Peyer's patch (tissue), 4 donors: ENCODE results near the gene FAM117A.

ENCODE experiments used
- CTCF ChIP-seq, 6 experiments: fragments of 450-650 bp in 4 of 6; fragments of 200-600 bp in 2 of 6; sonication (generic) in 1 of 6; IDR thresholded peaks; one replicate each; pipeline ENCODE4 v1.5.1; 2017 to 2019; ENCODE audit warnings: antibody characterized with exemption in 6 of 6, mild to moderate bottlenecking in 3 of 6, moderate library complexity in 1 of 6
- POLR2A ChIP-seq, 2 donors: fragments of 450-650 bp; IDR thresholded peaks; one replicate each; pipeline ENCODE4 v1.5.1; 2017; ENCODE audit warnings: antibody characterized with exemption in 2 of 2, mild to moderate bottlenecking in 2 of 2, moderate library complexity in 2 of 2

DNA sequence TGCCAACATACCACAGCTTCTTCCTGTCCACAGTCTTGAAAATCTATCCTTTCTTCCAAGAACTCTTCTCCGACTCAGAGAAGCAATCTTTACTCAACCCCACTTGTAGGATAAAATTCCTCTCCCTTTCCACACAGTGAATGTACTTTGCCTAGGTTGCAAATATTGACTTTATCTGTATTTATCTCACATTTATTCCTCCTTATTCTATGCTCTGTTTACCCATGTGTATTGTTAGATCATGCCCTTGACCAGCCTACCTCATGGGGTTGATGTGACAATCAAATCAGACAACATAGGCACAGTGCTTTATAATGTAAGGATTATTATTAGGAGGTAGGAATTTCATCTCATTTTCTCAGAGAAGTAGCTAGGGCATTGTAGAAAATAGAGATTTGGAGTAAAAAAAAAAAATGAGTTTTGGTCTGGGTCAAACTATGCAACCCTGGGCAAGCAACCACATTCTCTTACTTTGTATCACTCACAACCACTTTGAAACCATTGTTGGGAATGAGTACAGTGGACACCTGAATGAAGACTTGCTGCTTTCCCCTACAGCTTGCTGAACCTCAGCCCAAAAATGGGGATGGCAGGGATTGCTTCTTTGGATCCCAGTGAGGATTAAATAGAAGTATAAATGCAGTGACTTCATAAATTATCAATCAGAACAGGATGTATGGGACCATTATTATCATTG lies 47.1 kb downstream of the FAM117A start:
- TF ChIP-seq CTCF (IDR thresholded peaks at IDR 0.05) (no peak), POLR2A (IDR thresholded peaks at IDR 0.05) (no peak)
